Heart right ventricle (tissue), 16 donors: ENCODE data around the gene KLHDC8A. TPM values are rescaled to one million over a fixed set of nuclear protein-coding genes. Genes with fewer than 3 reads are reported as not detected.

ENCODE experiments used
- ATAC-seq, 8 donors: fragments of 200-7000 bp; cut with Tn5 transposase; one replicate each; pipeline ENCODE4 v1.9.1; 2020; ENCODE audit warnings: mild to moderate bottlenecking in 8 of 8, moderate library complexity in 8 of 8, moderate number of reproducible peaks in 1 of 8
- DNase-seq, 2 donors: peaks; one replicate each; pipeline ENCODE4 v3.0.0-alpha.2; 2020
- H3K27ac ChIP-seq, 10 donors: fragments of 200-600 bp; sonication (generic) in 2 of 10; one replicate each; pipeline versions ENCODE4 v1.5.0 to v1.8.0; 2020 to 2022; ENCODE audit warnings: mild to moderate bottlenecking in 3 of 10
- H3K27me3 ChIP-seq, 7 donors: fragments of 200-600 bp; one replicate each; pipeline ENCODE4 v1.8.0; 2021 to 2022; ENCODE audit warnings: mild to moderate bottlenecking in 2 of 7
- H3K36me3 ChIP-seq, 9 donors: fragments of 200-600 bp; sonication (generic) in 1 of 9; one replicate each; pipeline versions ENCODE4 v1.5.0 to v1.8.0; 2020 to 2022; ENCODE audit warnings: mild to moderate bottlenecking in 2 of 9
- H3K4me1 ChIP-seq, 9 donors: fragments of 200-600 bp; sonication (generic) in 1 of 9; one replicate each; pipeline versions ENCODE4 v1.5.0 to v1.8.0; 2020 to 2022; ENCODE audit warnings: mild to moderate bottlenecking in 4 of 9
- H3K4me3 ChIP-seq, 10 donors: fragments of 200-600 bp; sonication (generic) in 2 of 10; one replicate each; pipeline versions ENCODE4 v1.5.0 to v1.8.0; 2020 to 2022; ENCODE audit warnings: mild to moderate bottlenecking in 7 of 10, moderate library complexity in 2 of 10
- H3K9me3 ChIP-seq, 11 donors: fragments of 200-600 bp in 10 of 11; sonication (generic) in 2 of 11; one replicate each; pipeline versions ENCODE4 v1.5.0 to v1.8.0; 2013 to 2022; ENCODE audit warnings: mild to moderate bottlenecking in 2 of 11, control low read depth in 1 of 11, moderate library complexity in 1 of 11
- WGBS, 2 donors: extraction: QIAGEN DNeasy Blood & Tissue Kit; methylation state at CpG; one replicate each; pipeline ENCODE4 v1.1.7; 2013; ENCODE audit warnings: inconsistent platforms in 1 of 2; 5-methylcytosine and 5-hydroxymethylcytosine counted together
- intact Hi-C, 10 donors: fragments of 100-400 bp; cut with DNase I; formaldehyde crosslinking; loops; one replicate each; pipeline versions ENCODE4 v1.11.1 to v1.14.2; 2022
- polyA plus RNA-seq, 2 donors: library from polyadenylated mRNA; stranded (reverse); fragments of 200-250 nt; gene quantifications; one replicate each; pipeline ENCODE4 v1.2.3, GENCODE V29; 2013
- total RNA-seq, 10 donors: library from RNA; stranded (reverse); fragmentation: NEBNext Ultra II Directional in 3 of 10; extraction: Animal tissue kit (Norgen Biotek cat#: 25700) in 3 of 10; gene quantifications; one replicate each; pipeline versions ENCODE4 v1.2.1 to v1.2.4, GENCODE V29; 2021 to 2023
- TF ChIP-seq, protein P1 (sequence below), 9 donors: fragments of 200-600 bp; sonication (generic) in 2 of 9; IDR thresholded peaks; one replicate each; pipeline versions ENCODE4 v1.5.0 to v1.8.0; 2021 to 2022; ENCODE audit warnings: antibody characterized with exemption in 9 of 9, mild to moderate bottlenecking in 5 of 9, moderate library complexity in 1 of 9
- donor health status: Arrhythmogenic right ventricular cardiomyopathy.
- donor health status: ischemic (EF 13 %, LVEDD 7.1; RV severe dilation, severe dysfunction).
- donor health status: healthy with polysubstance abuse.
- donor health status: DM: no; HTN: yes; CAD: no.
- donor health status: DM: no; HTN: no; CAD: no.
- donor health status: ischemic (EF 25% LVEDD 6.9; RV normal size, moderate dysfunction).
- donor health status: ischemic (EF 25% LVEDD 5.7; RV mildly dilated, moderate dysfunction).
- donor health status: healthy.
- donor health status: DM: yes; HTN: yes; CAD: no.
- donor health status: Ischemic cardiomyopathy.
- donor health status: ischemic (EF 35%, LVEDD 5.7; RV mildly dilated, moderate dysfunction).
- donor health status: nonischemic (EF 11% LVEDD 7.7; RV severe dilation, severe dysfunction).
- donor health status: DM: yes; HTN: yes; CAD: no.
- donor health status: PGD.
- donor health status: ischemic (EF 29% LVEDD 5.4; RV normal size, mild dysfunction).
- donor health status: nonischemic (EF 23%, LVEDD 6.1; RV moderate dilation, normal function).

The KLHDC8A gene
- total and polyA plus RNA-seq, 12 donors: 0.15 to 0.16 TPM; not detected in 10

GRCh38 chr1:205304046-205304694, 52.6 kb downstream of the KLHDC8A start:
- intact Hi-C loops: no loop called here
- Histone ChIP-seq H3K4me1 (peaks cover 0 to 14% (median 0%) of the 10 kb centered on the region in 9 donors), H3K27ac (no peak overlapping the region), H3K27me3 (no peaks in the 10 kb centered on the region), H3K4me3 (no peak overlapping the region), H3K9me3 (no peaks in the 10 kb centered on the region), H3K36me3 (peaks cover 0 to 76% (median 11%) of the 10 kb centered on the region in 9 donors)
- ATAC-seq: peak in 1 of 8 donors; percentile 48
- TF ChIP-seq, protein P1, sequence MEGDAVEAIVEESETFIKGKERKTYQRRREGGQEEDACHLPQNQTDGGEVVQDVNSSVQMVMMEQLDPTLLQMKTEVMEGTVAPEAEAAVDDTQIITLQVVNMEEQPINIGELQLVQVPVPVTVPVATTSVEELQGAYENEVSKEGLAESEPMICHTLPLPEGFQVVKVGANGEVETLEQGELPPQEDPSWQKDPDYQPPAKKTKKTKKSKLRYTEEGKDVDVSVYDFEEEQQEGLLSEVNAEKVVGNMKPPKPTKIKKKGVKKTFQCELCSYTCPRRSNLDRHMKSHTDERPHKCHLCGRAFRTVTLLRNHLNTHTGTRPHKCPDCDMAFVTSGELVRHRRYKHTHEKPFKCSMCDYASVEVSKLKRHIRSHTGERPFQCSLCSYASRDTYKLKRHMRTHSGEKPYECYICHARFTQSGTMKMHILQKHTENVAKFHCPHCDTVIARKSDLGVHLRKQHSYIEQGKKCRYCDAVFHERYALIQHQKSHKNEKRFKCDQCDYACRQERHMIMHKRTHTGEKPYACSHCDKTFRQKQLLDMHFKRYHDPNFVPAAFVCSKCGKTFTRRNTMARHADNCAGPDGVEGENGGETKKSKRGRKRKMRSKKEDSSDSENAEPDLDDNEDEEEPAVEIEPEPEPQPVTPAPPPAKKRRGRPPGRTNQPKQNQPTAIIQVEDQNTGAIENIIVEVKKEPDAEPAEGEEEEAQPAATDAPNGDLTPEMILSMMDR (IDR thresholded peaks at IDR 0.05): no peak
- no peak for DNase-seq
- WGBS, 2 donors: 95 to 97% methylated on average over 19 of the region's 19 CpGs

DNA sequence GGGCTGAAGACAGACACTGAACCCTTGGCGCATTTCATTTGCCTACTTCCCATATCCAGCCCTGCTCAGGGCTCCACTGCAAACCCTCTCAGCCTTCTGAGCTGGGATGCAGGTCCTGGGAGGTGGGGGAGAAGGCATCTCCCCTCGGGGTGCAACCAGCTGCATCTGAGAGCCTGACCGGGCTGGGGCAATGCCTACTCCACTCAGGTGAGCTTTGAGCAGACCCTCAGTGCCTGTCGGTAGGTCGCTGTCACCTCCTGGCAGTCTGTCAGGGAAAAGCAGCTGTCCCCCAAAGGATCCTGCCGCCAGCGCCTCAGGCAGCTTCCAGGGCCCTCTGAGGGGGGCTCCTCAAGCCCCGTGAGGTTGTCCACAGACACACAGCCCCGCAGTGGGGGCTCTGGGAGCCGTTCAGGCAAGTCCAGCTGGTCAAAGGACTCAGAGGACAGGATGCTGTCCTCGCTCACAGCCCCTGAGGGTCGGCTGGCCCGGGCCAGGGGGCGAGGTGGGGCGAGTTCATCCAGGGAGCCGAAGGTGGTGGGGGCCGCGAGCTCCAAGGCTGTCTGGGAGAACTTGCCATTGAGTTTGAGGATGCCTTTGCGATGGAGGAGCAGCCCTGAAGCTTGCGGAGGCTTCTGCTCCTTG, 53.4 kb downstream of the KLHDC8A start:
- Histone ChIP-seq H3K27me3 (no peaks in the 10 kb centered on the region), H3K36me3 (peaks cover 0 to 69% (median 9%) of the 10 kb centered on the region in 9 donors), H3K9me3 (no peaks in the 10 kb centered on the region), H3K4me1 (peaks cover 0 to 14% (median 0%) of the 10 kb centered on the region in 9 donors), H3K4me3 (no peak overlapping the region), H3K27ac (no peak overlapping the region)
- no peak for ATAC-seq
- intact Hi-C loops: no loop called here
- TF ChIP-seq, protein P1 (IDR thresholded peaks at IDR 0.05): no peak
- WGBS, 2 donors: 89 to 91% methylated on average over 20 of the region's 20 CpGs
- DNase-seq: no peak

DNA sequence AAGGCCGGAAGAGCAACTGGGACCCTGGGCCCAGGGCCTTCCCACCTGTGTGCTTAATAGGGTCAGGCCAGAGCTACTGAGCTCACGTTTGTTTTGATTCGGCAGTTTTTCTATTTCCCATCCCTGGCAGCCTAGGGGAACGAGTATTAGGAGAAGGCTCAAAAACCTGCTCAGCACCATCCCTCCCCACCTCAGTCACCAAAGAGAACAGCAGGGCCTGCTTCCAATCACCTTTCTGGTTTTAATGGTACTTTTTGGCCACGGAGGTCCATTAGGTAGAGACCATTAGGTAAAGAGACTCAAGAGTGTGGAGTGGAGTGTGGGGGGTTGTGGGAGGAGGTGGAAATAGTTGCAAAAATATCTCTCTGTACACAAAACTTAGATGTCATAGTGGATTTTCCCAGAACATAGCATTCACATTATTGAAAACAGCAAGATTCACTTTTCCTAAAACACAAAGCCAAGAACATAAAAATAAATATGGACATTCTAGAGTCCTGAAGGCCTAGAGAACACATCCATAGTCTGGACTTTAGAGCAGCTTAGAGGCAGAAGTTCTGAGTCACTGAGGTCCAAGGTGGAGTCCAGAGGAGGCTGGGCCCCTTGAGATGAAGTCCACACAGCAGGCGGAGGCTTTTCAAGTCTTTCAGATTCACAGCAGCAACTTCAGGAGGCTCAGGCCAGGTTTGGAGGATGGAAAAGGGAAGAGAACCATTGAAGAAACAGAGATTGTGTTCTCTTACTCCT, 54.7 kb downstream of the KLHDC8A start:
- no peak overlapping the region for H3K27ac ChIP-seq
- no peaks in the 10 kb centered on the region for H3K27me3 ChIP-seq
- DNase-seq (no peak), ATAC-seq (no peak)
- no peak overlapping the region for H3K4me3 ChIP-seq
- H3K36me3 ChIP-seq: peaks cover 0 to 55% (median 0%) of the 10 kb centered on the region in 9 donors
- TF ChIP-seq, protein P1 (IDR thresholded peaks at IDR 0.05): no peak
- WGBS, 2 donors: 87 to 91% methylated on average over 6 of the region's 6 CpGs
- H3K4me1 ChIP-seq: peaks cover 0 to 17% (median 0%) of the 10 kb centered on the region in 9 donors
- intact Hi-C loops: no loop called here
- H3K9me3 ChIP-seq: no peaks in the 10 kb centered on the region

- H3K9me3 ChIP-seq: no peaks in the 10 kb centered on the region
- no peak overlapping the region for H3K4me3 ChIP-seq
- intact Hi-C loops: no loop called here
- no peak overlapping the region for H3K27ac ChIP-seq
- TF ChIP-seq, protein P1 (IDR thresholded peaks at IDR 0.05): no peak
- peaks cover 0 to 48% (median 0%) of the 10 kb centered on the region in 9 donors for H3K36me3 ChIP-seq
- no peaks in the 10 kb centered on the region for H3K27me3 ChIP-seq
- DNase-seq (no peak), ATAC-seq (peak in 6 of 8 donors; percentile 16 to 75 (median 58))
- WGBS, 2 donors: 31 to 33% methylated on average over 14 of the region's 14 CpGs
- H3K4me1 ChIP-seq: peaks cover 0 to 17% (median 0%) of the 10 kb centered on the region in 9 donors
Measured at GRCh38 chr1:205301205-205301821, 55.4 kb downstream of the KLHDC8A start.
